Lower leg skin (tissue), 4 donors: Measurements from ENCODE around the gene ACTRT2. TPM values are rescaled to one million over a fixed set of nuclear protein-coding genes. Genes with fewer than 3 reads are reported as not detected.

Experiments
- DNase-seq, 2 donors: peaks; one replicate each; pipeline ENCODE4 v3.0.0-alpha.2; 2019; ENCODE audit warnings: low spot score in 2 of 2
- H3K4me3 ChIP-seq: fragments of 200-600 bp; sonication (generic); 2 replicates; pipeline ENCODE4 v1.5.1; 2017; ENCODE audit warnings: mild to moderate bottlenecking, low read depth; ENCODE audit not compliant: poor library complexity, severe bottlenecking
- POLR2A ChIP-seq, 2 donors: fragments of 450-650 bp; IDR thresholded peaks; one replicate each; pipeline ENCODE4 v1.6.1; 2016 to 2017; ENCODE audit warnings: antibody characterized with exemption in 2 of 2, mild to moderate bottlenecking in 1 of 2, moderate library complexity in 1 of 2
- WGBS, 2 donors: methylation state at CpG; one replicate each; pipeline ENCODE4 v1.1.5; 2018; 5-methylcytosine and 5-hydroxymethylcytosine counted together
- intact Hi-C: fragments of 100-400 bp; cut with DNase I; formaldehyde crosslinking; loops from one replicate; pipeline ENCODE4 v1.15.0; 2023; ENCODE audit warnings: low total_unique reads
- total RNA-seq, 4 donors: library from RNA; depleted of rRNA; stranded (reverse); fragments of >200 nt; gene quantifications; one replicate each; pipeline ENCODE4 v1.1.0, GENCODE V29; 2016
- TF ChIP-seq, protein P1 (sequence below), 3 donors: fragments of 450-650 bp; IDR thresholded peaks; one replicate each; pipeline ENCODE4 v1.5.1; 2016; ENCODE audit warnings: antibody characterized with exemption in 3 of 3, mild to moderate bottlenecking in 3 of 3, moderate library complexity in 2 of 3

Gene ACTRT2
- total RNA-seq, 4 donors from 2014 or later, result not detected

- no peak overlapping the region for H3K4me3 ChIP-seq
- TF ChIP-seq, protein P1, sequence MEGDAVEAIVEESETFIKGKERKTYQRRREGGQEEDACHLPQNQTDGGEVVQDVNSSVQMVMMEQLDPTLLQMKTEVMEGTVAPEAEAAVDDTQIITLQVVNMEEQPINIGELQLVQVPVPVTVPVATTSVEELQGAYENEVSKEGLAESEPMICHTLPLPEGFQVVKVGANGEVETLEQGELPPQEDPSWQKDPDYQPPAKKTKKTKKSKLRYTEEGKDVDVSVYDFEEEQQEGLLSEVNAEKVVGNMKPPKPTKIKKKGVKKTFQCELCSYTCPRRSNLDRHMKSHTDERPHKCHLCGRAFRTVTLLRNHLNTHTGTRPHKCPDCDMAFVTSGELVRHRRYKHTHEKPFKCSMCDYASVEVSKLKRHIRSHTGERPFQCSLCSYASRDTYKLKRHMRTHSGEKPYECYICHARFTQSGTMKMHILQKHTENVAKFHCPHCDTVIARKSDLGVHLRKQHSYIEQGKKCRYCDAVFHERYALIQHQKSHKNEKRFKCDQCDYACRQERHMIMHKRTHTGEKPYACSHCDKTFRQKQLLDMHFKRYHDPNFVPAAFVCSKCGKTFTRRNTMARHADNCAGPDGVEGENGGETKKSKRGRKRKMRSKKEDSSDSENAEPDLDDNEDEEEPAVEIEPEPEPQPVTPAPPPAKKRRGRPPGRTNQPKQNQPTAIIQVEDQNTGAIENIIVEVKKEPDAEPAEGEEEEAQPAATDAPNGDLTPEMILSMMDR (IDR thresholded peaks at IDR 0.05), result no peak
- TF ChIP-seq POLR2A (IDR thresholded peaks at IDR 0.05), result no peak
- peak in 1 of 2 donors; percentile 61 for DNase-seq
- intact Hi-C loops, result no loop called here
- WGBS, 2 donors, result 54 to 70% methylated on average over 17 to 22 of the region's 22 CpGs
Measured at GRCh38 chr1:3016641-3017439, 4.4 kb upstream of the ACTRT2 start.

DNA sequence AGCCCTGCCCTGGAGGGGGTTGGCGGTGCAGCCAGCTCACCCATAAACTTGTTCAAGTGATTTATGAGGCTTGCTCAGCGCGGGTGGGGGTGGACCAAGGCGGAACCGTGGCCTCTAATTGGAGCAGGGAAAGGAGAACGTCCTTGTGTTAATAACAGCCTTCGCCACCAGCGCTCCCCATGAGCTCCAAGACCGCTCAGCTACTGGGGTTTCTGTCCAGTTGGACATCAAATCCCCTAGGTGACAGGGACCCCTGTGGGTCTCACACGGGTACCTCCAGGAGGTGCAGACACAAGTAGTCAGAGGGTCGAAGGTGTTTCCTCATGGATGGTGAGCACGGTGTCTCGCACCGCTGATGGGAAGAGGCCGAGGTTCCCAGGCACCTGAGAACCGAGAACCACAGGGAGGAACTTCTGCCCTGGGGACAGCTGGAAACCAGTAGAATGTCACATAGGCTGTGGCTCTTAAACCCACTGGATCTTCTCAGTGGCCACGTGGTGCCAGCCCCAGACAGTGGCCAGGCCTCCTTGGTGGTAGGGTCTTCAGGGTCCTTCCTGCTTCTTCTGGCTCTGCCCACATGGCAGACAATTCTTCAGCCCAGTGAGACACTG lies 3.7 kb upstream of the ACTRT2 start:
- H3K4me3 ChIP-seq, result no peak overlapping the region
- DNase-seq, result peak in 1 of 2 donors; percentile 79
- intact Hi-C loops, result no loop called here
- WGBS, 2 donors, result 52 to 54% methylated on average over 15 to 17 of the region's 17 CpGs
- TF ChIP-seq POLR2A (IDR thresholded peaks at IDR 0.05), result no peak
- TF ChIP-seq, protein P1 (IDR thresholded peaks at IDR 0.05), result no peak

DNA sequence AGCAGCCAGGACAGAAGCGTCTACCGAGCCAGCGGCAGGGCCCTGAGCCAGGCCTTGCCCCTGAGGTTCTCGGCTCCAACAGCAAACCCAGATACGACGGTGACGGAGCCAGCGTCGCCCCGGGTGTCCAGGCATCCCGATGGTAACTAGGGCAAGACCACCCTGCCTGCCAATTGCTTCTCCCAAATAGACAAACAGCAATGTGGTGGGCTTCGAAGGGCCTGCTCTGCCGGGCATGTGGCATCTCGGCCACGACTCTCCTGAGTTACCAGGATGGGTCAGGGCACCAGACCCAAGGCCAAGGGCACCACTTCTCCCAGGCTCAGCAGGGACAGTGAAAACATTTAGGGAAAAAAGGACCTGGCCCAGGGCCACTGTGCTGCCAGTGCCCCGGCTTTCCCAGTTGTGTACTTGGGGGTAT lies 3.2 kb upstream of the ACTRT2 start:
- no peak overlapping the region for H3K4me3 ChIP-seq
- 91 to 92% methylated on average over 16 of the region's 16 CpGs for WGBS, 2 donors
- TF ChIP-seq, protein P1 (IDR thresholded peaks at IDR 0.05), result no peak
- TF ChIP-seq POLR2A (IDR thresholded peaks at IDR 0.05), result no peak
- peak in 1 of 2 donors; percentile 76 for DNase-seq
- intact Hi-C loops, result no loop called here

GRCh38 chr1:3018576-3018975 lies 2.7 kb upstream of the ACTRT2 start:
- TF ChIP-seq, protein P1 (IDR thresholded peaks at IDR 0.05), result no peak
- TF ChIP-seq POLR2A (IDR thresholded peaks at IDR 0.05), result no peak
- intact Hi-C loops, result no loop called here
- 87 to 94% methylated on average over 12 to 16 of the region's 16 CpGs for WGBS, 2 donors

DNA sequence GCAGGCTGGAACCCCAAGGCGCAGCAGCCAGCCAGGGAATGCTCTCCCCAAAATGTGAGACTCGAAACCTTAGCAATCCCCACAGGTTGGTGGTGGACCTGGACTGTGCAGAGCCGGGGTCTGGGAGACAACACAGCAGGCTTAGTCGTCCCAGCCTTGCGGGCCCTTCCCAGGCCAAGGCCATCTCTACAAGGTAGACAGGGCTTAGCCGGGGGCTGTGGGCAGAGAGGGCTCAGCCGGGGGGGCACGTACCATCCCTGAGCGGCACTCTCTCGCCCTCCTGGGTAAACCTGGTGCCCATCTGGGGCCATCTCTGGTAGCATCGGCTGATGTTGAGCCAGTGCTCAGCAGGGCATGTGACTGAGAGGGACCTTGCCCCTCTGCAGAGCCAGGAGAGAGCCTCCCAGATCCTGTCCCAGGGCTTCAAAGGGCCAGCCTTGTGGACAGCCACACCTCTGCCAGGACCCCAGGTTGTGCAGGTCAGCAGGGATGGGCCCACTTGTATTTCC lies 2.2 kb upstream of the ACTRT2 start:
- peak in 1 of 2 donors; percentile 82 for DNase-seq
- 81 to 93% methylated on average over 7 to 11 of the region's 11 CpGs for WGBS, 2 donors
- no peak overlapping the region for H3K4me3 ChIP-seq
- no peak for TF ChIP-seq POLR2A (IDR thresholded peaks at IDR 0.05)
- TF ChIP-seq, protein P1 (IDR thresholded peaks at IDR 0.05), result no peak
- intact Hi-C loops, result no loop called here

More at GRCh38 chr1:3018576-3018975, 2.7 kb upstream of the ACTRT2 start:
- H3K4me3 ChIP-seq, result no peak overlapping the region
- DNase-seq, result peak in 1 of 2 donors; percentile 70
